HepG2 (cell line): ENCODE measurements around the gene RPGRIP1. TPM values are rescaled to one million over a fixed set of nuclear protein-coding genes. Genes with fewer than 3 reads are reported as not detected.

Experiments
- FOXJ3 ChIP-seq: sonication (generic); formaldehyde crosslinking; IDR thresholded peaks from 2 replicates; pipeline ENCODE4 v1.4.0; 2020; ENCODE audit warnings: missing genetic modification reagents, mild to moderate bottlenecking, borderline replicate concordance
- KDM6A ChIP-seq: IDR thresholded peaks from 2 replicates; pipeline ENCODE4 v1.6.1; 2016; ENCODE audit warnings: low read depth
- KIAA2018 ChIP-seq: sonication (generic); formaldehyde crosslinking; IDR thresholded peaks from 2 replicates; pipeline ENCODE4 v1.5.0; 2020; ENCODE audit warnings: mild to moderate bottlenecking, missing genetic modification reagents, borderline replicate concordance
- KLF15 ChIP-seq: sonication (generic); formaldehyde crosslinking; IDR thresholded peaks from 2 replicates; pipeline ENCODE4 v1.8.1; 2023; ENCODE audit warnings: borderline replicate concordance, mild to moderate bottlenecking, inconsistent platforms, missing genetic modification reagents, mixed read lengths
- MEF2D ChIP-seq: sonication (generic); formaldehyde crosslinking; IDR thresholded peaks from 2 replicates; pipeline ENCODE4 v1.5.1; 2020; ENCODE audit warnings: mild to moderate bottlenecking, missing genetic modification reagents
- NCOA2 ChIP-seq: sonication (generic); formaldehyde crosslinking; IDR thresholded peaks from 2 replicates; pipeline ENCODE4 v1.8.0; 2022; ENCODE audit warnings: inconsistent platforms
- NFYC ChIP-seq: IDR thresholded peaks from 2 replicates; pipeline ENCODE4 v1.6.1; 2016; ENCODE audit warnings: missing genetic modification reagents, missing compliant biosample characterization
- RAD21 ChIP-seq: fragments of 450-650 bp; formaldehyde crosslinking; IDR thresholded peaks from 2 replicates; pipeline ENCODE4 v1.5.0; 2020; ENCODE audit warnings: mild to moderate bottlenecking
- ZHX1 ChIP-seq: sonication (generic); formaldehyde crosslinking; IDR thresholded peaks from 2 replicates; pipeline ENCODE4 v1.8.1; 2022; ENCODE audit warnings: low read depth, mild to moderate bottlenecking, missing genetic modification reagents
- polyA plus RNA-seq, 8 experiments: library from polyadenylated mRNA; depleted of rRNA in 3 of 8; stranded (reverse) in 7 of 8; unstranded in 1 of 8; fragments of >200 nt; fragmentation: Illumina TruSeq in 4 of 8; extraction: Trizol in 4 of 8; gene quantifications; 2 replicates each; pipeline versions ENCODE4 v1.2.1 to v1.2.3, GENCODE V29; 2011 to 2016; ENCODE audit warnings: low read depth in 4 of 8, missing spikeins in 1 of 8, mixed read lengths in 1 of 8; ENCODE audit not compliant: insufficient read depth in 1 of 8
- total RNA-seq, 5 experiments: library from RNA; depleted of rRNA; stranded (reverse); fragments of >200 nt; fragmentation: Illumina TruSeq; extraction: Trizol; gene quantifications; 2 replicates each; pipeline ENCODE4 v1.2.3, GENCODE V29; 2016; ENCODE audit warnings: low read depth in 1 of 5
- TF ChIP-seq, protein P1 (sequence below): sonication (generic); formaldehyde crosslinking; conservative IDR thresholded peaks from 2 replicates; pipeline ENCODE4 v1.4.0; 2020; ENCODE audit warnings: missing genetic modification reagents
- TF ChIP-seq, protein P2 (sequence below): conservative IDR thresholded peaks from 2 replicates; pipeline ENCODE4 v1.6.1; 2018; ENCODE audit warnings: missing genetic modification reagents
- TF ChIP-seq, protein P3 (sequence below): sonication (generic); formaldehyde crosslinking; IDR thresholded peaks from 2 replicates; pipeline ENCODE4 v1.8.1; 2023; ENCODE audit warnings: mild to moderate bottlenecking, missing genetic modification reagents

RPGRIP1 gene
- total and polyA plus RNA-seq, 2 of the 13 experiments (the other 11 are each of a cell fraction or from before 2014, with no cell fraction given), result 0.13 to 1.1 TPM

DNA sequence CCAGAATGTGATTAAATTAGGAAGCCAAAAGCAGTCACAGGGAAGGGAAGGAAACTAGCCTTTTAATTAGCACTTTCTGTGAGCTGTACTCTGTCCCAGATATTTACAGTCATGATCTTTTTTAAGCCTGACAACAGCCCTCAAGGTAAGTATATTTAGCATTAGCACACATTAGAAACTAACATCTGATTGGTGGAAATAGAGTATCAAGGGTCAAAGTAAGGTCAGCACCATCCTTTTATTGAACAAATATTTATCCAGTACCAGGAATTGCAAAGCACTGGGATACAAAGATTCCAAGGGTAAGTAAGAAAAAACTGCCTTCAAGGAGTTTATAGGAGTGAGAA, 28.2 kb downstream of the RPGRIP1 start (continued):
- TF ChIP-seq, protein P1, sequence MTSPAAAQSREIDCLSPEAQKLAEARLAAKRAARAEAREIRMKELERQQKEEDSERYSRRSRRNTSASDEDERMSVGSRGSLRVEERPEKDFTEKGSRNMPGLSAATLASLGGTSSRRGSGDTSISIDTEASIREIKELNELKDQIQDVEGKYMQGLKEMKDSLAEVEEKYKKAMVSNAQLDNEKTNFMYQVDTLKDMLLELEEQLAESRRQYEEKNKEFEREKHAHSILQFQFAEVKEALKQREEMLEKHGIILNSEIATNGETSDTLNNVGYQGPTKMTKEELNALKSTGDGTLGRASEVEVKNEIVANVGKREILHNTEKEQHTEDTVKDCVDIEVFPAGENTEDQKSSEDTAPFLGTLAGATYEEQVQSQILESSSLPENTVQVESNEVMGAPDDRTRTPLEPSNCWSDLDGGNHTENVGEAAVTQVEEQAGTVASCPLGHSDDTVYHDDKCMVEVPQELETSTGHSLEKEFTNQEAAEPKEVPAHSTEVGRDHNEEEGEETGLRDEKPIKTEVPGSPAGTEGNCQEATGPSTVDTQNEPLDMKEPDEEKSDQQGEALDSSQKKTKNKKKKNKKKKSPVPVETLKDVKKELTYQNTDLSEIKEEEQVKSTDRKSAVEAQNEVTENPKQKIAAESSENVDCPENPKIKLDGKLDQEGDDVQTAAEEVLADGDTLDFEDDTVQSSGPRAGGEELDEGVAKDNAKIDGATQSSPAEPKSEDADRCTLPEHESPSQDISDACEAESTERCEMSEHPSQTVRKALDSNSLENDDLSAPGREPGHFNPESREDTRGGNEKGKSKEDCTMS (CRISPR knock-in tag), result 0 out of 2 replicates have a peak, but pooled peaks have one; percentile 50
- TF ChIP-seq NFYC (CRISPR knock-in tag) (peak; percentile 48; the same call in 1 of the 2 replicates), MEF2D (CRISPR knock-in tag) (peak; percentile 44), RAD21 (0 out of 2 replicates have a peak, but pooled peaks have one; percentile 16), KLF15 (CRISPR knock-in tag) (no peak), KDM6A (CRISPR knock-in tag) (peak; percentile 44; the same call in 1 of the 2 replicates), FOXJ3 (0 out of 2 replicates have a peak, but pooled peaks have one; percentile 54), NCOA2 (CRISPR knock-in tag) (peak; percentile 62), KIAA2018 (CRISPR knock-in tag) (0 out of 2 replicates have a peak, but pooled peaks have one; percentile 2), ZHX1 (CRISPR knock-in tag) (peak; percentile 8; the same call in 1 of the 2 replicates)
- TF ChIP-seq, protein P2, sequence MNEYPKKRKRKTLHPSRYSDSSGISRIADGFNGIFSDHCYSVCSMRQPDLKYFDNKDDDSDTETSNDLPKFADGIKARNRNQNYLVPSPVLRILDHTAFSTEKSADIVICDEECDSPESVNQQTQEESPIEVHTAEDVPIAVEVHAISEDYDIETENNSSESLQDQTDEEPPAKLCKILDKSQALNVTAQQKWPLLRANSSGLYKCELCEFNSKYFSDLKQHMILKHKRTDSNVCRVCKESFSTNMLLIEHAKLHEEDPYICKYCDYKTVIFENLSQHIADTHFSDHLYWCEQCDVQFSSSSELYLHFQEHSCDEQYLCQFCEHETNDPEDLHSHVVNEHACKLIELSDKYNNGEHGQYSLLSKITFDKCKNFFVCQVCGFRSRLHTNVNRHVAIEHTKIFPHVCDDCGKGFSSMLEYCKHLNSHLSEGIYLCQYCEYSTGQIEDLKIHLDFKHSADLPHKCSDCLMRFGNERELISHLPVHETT (CRISPR knock-in tag), result 0 out of 2 replicates have a peak, but pooled peaks have one; percentile 55
- TF ChIP-seq, protein P3, sequence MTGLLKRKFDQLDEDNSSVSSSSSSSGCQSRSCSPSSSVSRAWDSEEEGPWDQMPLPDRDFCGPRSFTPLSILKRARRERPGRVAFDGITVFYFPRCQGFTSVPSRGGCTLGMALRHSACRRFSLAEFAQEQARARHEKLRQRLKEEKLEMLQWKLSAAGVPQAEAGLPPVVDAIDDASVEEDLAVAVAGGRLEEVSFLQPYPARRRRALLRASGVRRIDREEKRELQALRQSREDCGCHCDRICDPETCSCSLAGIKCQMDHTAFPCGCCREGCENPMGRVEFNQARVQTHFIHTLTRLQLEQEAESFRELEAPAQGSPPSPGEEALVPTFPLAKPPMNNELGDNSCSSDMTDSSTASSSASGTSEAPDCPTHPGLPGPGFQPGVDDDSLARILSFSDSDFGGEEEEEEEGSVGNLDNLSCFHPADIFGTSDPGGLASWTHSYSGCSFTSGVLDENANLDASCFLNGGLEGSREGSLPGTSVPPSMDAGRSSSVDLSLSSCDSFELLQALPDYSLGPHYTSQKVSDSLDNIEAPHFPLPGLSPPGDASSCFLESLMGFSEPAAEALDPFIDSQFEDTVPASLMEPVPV (CRISPR knock-in tag), result peak; percentile 12; the same call in 1 of the 2 replicates
